BE2C (cell line): ENCODE results near the gene FKBP3.

Source experiments
- DNase-seq: peaks from one replicate; pipeline ENCODE4 v3.0.0-alpha.2; 2020
- H3K27me3 ChIP-seq: fragments of 250-450 bp; sonication (Bioruptor Pico); 2 replicates; pipeline ENCODE4 v1.5.1; 2020; ENCODE audit warnings: mild to moderate bottlenecking
- H3K36me3 ChIP-seq: fragments of 250-450 bp; sonication (Bioruptor Pico); 2 replicates; pipeline ENCODE4 v1.5.1; 2020; ENCODE audit warnings: mild to moderate bottlenecking
- H3K4me1 ChIP-seq: fragments of 250-450 bp; sonication (Bioruptor Pico); 2 replicates; pipeline ENCODE4 v1.5.1; 2020
- H3K4me3 ChIP-seq: 2 replicates; pipeline ENCODE4 v1.5.1; 2011; ENCODE audit warnings: low read depth, low read length
- H3K9me3 ChIP-seq: fragments of 250-450 bp; sonication (Bioruptor Pico); 2 replicates; pipeline ENCODE4 v1.5.1; 2020
- TF ChIP-seq, protein P1 (sequence below): IDR thresholded peaks from 2 replicates; pipeline ENCODE4 v1.5.1; 2012; ENCODE audit warnings: mild to moderate bottlenecking, low read depth, low read length

The FKBP3 gene

DNA sequence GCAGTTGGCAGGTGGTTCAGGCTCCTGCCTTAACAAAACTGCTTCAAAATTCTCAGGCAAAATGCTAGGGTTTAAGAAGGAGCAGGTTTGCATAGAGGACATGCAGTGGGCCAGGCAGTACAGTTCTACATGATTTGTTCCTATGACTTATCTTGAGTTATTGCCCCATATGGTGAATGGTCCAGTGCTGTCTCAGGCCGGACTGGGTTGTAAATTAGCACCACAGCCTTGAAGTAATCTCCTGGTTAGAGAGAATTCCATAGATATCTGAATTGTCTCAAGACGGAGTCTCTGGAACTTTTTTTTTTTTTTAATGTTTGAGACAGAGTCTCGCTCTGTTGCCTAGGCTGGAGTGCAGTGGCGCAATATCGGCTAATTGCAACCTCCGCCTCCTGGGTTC lies 62.2 kb downstream of the FKBP3 start:
- H3K4me1 ChIP-seq: no peaks in the 10 kb centered on the region
- TF ChIP-seq, protein P1, sequence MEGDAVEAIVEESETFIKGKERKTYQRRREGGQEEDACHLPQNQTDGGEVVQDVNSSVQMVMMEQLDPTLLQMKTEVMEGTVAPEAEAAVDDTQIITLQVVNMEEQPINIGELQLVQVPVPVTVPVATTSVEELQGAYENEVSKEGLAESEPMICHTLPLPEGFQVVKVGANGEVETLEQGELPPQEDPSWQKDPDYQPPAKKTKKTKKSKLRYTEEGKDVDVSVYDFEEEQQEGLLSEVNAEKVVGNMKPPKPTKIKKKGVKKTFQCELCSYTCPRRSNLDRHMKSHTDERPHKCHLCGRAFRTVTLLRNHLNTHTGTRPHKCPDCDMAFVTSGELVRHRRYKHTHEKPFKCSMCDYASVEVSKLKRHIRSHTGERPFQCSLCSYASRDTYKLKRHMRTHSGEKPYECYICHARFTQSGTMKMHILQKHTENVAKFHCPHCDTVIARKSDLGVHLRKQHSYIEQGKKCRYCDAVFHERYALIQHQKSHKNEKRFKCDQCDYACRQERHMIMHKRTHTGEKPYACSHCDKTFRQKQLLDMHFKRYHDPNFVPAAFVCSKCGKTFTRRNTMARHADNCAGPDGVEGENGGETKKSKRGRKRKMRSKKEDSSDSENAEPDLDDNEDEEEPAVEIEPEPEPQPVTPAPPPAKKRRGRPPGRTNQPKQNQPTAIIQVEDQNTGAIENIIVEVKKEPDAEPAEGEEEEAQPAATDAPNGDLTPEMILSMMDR: no peak
- H3K9me3 ChIP-seq: no peaks in the 10 kb centered on the region
- H3K27me3 ChIP-seq: no peaks in the 10 kb centered on the region
- DNase-seq: no peak
- peaks cover 13% of the 10 kb centered on the region for H3K36me3 ChIP-seq
- no peak overlapping the region for H3K4me3 ChIP-seq

GRCh38 chr14:45070215-45070614 lies 64.1 kb downstream of the FKBP3 start:
- H3K4me1 ChIP-seq: no peaks in the 10 kb centered on the region
- no peaks in the 10 kb centered on the region for H3K27me3 ChIP-seq
- no peak for DNase-seq
- no peak overlapping the region for H3K4me3 ChIP-seq
- TF ChIP-seq, protein P1: no peak
- peaks cover 13% of the 10 kb centered on the region for H3K36me3 ChIP-seq
- H3K9me3 ChIP-seq: no peaks in the 10 kb centered on the region

- DNase-seq: no peak
- Histone ChIP-seq H3K36me3 (peaks cover 13% of the 10 kb centered on the region), H3K27me3 (no peaks in the 10 kb centered on the region), H3K9me3 (no peaks in the 10 kb centered on the region), H3K4me3 (no peak overlapping the region), H3K4me1 (no peaks in the 10 kb centered on the region)
- TF ChIP-seq, protein P1: no peak
Measured at GRCh38 chr14:45068396-45068795, 65.9 kb downstream of the FKBP3 start.

DNA sequence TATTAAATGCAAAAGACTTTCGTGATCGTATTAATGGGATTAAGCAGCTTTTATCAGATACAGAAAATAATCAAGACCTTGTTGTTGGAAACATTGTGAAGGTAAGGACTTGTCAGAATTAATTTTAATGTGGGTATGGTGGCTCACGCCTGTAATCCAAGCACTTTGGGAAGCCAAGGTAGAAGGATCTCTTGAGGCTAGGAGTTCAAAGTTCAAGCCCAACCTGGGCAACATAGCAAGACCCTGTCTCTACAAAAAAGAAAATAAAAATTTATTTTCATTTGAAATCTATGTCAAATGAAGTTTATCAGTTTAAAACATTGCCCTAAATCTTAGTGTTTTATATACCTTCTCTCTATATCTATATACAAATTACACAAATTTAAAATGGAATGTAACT lies 67.6 kb downstream of the FKBP3 start:
- H3K27me3 ChIP-seq: no peaks in the 10 kb centered on the region
- H3K4me3 ChIP-seq: no peak overlapping the region
- no peak for DNase-seq
- TF ChIP-seq, protein P1: no peak
- H3K36me3 ChIP-seq: peaks cover 13% of the 10 kb centered on the region
- no peaks in the 10 kb centered on the region for H3K9me3 ChIP-seq
- H3K4me1 ChIP-seq: no peaks in the 10 kb centered on the region

DNA sequence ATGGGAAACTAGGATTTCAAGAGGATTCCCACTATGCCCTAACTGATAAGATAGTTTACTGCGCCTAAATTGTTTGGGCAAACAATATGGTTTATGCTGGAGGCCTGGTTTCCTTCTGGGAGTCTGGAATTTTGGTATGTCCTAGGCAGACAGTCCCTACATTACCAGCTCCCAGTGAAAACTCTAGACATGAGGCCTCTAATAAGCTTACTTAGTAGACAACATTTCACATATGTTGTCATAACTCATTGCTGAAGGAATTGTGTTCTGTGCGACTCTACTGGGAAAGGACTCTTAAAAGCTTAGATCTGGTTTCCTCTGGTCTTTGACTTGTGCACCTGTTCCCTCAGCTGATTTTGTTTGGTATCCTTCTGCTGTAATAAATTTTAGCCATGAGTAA lies 68.3 kb downstream of the FKBP3 start:
- DNase-seq: no peak
- no peak overlapping the region for H3K4me3 ChIP-seq
- no peaks in the 10 kb centered on the region for H3K4me1 ChIP-seq
- no peaks in the 10 kb centered on the region for H3K9me3 ChIP-seq
- H3K36me3 ChIP-seq: peaks cover 13% of the 10 kb centered on the region
- no peaks in the 10 kb centered on the region for H3K27me3 ChIP-seq
- TF ChIP-seq, protein P1: no peak
